Glomerular visceral epithelial cell (primary cell): ENCODE measurements around the gene PSMA7.
"Not testable (repeated sequence)": the region's sequence is repeated elsewhere in the genome, so short reads cannot be mapped to it uniquely, and the experiment has no call there.

ENCODE experiments used
- DNase-seq: peaks from one replicate; pipeline ENCODE4 v3.0.0-alpha.2; 2016; ENCODE audit errors: extremely low spot score

PSMA7 gene

DNA sequence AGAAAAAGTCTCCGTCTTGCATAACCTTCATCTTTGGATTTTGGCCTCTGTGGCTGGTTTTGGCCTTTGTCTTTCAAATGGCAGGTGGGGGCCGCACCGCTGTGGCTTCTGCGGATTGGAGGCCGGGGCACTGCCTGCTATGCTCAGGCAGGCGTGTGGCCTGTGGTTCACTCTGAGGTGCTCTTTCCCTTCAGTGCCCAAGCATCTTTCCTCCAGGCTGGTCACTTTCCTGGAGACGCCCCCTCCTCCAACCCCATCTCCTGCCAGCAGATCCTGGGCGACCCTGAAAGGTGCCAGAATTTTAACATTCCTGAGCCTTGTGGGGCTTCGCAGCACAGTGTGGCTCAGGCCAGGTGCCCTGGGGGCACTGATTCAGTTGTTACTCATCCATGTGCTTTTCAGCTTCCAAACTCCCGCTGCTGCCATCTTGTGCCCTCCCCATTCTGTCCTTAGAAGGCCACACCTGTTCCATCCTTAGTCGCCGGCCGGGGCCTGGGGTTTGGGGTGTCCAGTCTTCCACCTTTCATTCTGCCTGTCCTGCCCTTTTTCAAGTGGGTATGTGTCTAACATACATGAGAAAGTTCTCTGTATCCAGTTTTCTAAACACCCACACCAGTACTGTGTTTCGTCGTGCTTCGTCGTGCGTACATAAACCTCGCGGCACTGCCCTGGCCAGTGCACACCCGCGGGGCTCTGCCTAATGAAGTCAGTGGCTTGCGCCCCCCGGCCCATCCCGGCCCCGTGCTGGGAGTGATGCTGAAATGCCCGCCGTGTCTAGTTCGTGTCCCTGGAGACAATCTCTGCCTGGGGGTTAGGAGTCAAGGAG, 12.4 kb upstream of the PSMA7 start:
- DNase-seq: peak; percentile 34

DNA sequence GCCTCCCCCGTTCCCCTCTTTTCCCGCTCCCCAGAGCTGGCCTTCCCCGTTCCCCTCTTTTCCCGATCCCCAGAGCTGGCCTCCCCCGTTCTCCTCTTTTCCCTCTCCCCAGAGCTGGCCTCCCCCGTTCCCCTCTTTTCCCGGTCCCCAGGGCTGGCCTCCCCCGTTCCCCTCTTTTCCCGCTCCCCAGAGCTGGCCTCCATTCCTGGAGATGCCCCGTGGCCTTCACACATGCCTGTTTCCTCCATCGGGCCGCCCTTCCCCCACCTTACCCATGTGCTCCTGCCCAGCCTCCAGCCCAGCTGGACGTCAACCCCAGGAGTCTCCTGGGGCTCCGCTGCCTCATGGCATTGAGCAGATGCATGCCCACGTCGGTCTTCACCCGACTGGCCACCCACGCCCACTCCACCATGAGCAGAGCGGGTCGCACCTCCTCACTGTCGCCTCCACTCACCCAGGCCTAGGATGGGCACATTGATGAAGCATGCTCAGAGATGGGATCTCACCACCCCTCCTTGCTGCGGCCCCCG, 8.7 kb upstream of the PSMA7 start:
- DNase-seq: no peak

DNA sequence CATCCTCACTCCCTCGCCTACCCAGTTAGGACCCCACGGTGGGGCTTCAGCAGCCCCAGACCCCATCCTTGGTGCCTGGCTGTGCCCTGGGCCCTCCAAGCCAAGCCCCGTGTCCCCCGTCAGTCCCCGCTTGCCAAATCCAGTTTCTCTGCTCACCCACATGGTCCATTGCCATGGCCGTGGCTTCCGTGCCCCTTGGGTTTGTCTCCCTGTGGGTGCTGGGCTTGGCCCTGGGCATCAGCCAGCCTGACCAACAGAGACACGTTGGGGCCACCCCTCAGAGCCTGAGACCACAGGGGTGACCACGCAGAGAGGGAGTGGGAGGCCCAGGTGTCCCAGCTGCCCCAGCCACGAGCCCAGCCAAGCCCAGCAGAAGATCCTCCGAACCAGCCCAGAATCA, 8.0 kb upstream of the PSMA7 start:
- no peak for DNase-seq

DNA sequence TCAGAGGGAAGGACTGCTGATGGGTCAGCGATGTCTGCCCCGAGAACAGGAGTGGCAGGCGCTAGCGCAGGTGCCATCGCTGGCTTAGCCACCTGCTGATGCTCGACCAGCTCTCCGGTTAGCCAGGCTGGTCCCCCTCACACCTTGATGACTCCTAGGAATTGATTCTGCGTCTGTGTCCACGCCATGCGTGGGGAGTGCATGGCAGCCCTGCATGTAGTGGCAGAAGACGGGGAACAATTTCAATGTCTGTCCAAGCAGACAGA, 7.0 kb upstream of the PSMA7 start:
- DNase-seq: no peak

DNA sequence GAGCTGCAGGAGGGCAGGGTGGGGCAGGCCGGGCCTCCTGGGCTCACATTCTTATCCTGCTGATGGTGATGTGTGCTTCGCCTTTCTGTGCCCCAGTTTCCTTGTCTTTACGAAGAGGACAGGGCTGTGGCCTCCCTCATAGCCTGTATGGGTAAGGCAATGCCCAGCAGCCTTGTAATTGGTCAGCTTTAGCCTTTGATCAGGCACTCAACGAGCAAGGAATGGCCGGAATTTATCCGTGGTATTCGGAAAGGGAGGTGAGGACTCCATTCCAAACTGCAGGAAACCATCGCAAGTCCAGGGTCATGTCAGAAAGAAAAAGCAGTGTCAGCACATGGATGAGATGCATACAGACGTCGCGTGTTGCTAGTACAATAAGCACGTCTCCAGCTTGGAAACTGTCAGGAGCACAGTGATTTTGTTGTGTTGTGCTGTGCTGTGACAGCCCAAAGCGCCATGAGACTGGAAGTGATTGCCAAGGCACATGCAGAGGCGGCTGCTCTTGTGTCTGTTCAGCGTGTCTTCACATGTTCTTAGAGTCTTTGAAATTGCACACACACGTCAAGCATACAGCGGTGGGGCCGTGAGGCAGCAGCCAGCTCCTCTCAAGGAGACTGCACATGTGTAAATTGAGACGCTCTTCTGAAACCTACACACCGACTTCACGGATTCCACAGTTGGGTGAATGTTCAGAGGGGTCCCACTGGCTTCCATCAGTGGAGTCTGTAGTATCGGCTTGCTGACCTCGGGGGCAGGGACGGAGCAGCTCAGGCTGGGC, 6.5 kb upstream of the PSMA7 start:
- DNase-seq: no peak

DNA sequence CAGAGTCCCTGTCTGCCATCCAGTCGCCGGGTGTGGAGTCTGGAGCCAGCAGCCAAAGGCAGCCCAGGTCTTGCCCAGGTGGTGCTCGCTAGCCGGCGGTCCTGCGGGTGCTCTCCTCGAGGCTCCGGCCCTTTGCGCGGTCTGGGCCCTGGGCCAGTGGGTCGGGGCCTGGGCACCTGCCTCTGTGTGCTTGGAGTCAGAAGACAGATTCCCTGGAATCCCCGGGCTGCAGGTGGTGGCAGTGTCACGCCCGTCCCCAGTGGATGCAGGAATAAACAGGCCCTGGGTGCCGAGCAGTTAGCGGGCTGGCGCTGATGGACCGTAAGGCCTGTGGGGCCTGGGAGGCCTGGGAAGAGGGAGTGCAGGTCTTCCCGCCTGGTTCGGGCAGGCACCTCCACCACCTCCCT, 5.7 kb upstream of the PSMA7 start:
- no peak for DNase-seq

DNA sequence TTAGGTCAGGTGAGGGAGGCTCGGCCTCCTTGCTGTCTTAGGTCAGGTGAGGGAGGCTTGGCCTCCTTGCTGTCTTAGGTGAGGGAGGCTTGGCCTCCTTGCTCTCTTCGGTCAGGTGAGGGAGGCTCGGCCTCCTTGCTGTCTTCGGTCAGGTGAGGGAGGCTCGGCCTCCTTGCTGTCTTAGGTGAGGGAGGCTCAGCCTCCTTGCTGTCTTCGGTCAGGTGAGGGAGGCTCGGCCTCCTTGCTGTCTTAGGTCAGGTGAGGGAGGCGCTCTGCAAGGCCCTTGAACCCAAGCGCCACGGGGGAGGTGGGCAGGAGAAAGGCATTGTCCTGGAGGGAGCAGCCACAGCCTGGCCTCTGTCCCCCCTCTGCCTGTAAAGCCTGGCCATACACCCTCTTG, 5.2 kb upstream of the PSMA7 start:
- DNase-seq: not testable (repeated sequence)

DNA sequence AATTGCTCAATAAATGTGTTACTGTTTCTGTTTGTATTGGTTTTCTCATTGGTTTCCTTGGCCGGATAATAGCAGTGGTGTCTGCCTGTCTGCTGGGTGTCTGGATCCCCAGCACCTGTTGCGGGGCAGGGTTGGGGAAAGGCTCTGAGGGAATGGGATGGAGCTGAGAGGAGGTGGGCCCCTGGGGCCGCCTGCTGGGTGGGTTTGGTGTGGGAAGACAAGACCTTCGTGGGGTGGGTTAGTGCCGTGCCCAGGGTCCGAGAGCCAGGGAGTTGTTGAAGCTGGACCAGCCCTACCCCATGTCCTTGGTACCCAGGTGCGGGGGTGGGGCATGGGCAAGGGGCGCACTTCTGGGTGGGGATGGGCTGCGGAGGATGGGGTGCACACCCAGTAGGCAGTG, 4.3 kb upstream of the PSMA7 start:
- no peak for DNase-seq

DNA sequence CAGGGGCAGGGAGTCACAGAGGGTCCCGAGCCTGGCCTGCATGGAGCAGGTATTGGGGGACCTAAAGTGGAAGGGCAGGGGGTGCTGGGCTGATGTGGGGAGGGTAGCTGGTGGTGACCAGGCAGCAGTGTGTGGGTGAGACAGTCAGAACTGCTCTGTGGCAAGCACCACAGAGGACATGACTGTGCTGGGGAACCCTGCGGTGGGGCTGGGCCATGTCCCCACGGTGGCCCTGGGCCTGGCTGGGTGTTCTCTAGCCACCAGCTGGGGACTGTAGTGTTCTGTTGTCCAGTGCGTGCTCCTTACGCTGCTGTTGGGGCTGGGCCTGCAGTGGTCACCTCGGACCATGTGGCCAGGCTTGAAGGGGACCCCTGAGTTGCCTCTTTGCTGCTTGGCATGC, 3.9 kb upstream of the PSMA7 start:
- DNase-seq: no peak

DNA sequence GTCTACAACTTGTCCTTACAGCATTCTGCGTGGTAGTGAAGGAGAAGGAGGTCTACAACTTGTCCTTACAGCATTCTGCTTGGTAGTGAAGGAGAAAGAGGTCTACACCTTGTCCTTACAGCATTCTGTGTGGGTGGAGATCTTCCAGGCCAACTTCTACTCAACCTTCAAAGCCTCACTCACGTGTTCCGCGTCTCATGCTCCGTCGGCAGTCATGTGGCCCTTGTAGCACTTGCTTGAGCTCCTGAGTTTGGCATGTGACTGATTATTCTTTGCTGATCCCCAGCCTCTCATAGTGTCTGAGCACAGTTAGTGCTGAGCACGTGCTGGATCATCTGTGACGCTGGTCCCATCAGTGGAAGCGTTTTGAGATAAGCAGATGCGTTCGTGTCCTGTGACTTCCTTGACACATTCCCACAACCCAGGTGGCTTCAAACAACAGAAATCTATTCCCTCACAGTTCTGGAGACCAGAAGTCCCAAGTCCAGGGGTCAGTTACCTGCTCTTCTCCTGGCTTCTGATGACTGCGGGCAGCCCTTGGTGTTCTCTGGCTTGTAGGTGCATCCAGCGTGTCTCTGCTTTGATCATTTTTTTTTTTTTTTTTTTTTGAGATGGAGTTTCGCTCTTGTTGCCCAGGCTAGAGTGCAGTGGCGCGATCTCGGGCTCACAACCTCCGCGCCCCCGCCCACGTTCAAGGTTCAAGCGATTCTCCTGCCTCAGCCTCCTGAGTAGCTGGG, 3.0 kb upstream of the PSMA7 start:
- no peak for DNase-seq

DNA sequence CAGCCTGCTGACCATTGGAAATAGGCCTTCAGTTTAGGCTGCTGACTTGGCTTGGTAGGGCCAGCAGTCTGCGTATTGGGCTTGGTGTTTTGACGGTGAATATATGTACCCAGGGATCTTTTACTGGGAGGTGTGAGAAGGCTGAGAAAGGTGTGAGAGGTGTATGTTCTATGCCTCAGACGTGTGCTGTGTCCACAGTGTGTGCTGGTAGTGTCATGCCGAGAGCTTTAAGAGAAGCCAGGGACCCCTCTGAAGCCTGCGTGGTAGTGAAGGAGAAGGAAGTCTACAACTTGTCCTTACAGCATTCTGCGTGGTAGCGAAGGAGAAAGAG, 2.5 kb upstream of the PSMA7 start:
- no peak for DNase-seq

DNA sequence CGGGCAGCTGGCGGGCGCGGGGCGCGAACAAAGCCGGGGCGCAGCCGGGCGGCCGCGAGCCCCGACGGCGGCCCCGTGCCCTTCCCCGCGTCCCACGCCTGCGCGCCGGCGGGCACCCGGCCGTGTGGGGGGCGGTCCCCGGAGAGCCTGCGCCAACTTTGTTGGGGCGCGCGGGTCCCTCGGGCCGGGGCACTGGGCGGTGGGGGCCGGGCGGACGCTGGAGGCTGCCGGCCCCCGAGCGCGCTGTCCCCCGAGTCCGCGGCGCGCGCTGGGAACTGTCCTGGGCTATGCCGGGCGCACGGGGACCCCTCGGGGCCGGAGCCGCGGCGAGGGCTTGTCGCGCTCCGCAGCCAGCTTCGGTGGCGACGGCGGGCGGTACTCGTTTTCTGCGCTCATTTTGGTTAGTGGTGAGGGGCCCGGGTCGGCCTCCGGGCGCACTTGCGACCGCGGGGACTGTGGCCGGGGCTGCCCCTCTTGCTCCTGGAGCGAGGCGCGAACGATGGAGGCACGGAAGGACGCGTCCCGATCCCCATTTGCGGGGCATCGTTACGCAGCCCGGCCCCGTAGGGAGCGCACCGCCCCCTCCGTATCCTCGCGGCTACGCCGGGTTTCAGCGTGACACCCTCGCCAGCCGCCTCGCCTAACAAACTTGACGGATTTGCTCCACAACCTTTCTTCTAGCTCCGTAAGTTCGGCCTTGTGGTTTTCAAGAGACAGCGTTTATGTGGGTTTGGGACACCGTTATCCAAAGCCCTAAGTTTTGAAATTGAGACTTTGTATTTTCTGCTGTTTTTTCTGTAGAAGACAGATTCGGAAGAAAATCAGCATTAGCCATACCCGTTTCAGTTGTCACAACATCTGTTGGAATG, 997 bp upstream of the PSMA7 start:
- peak; percentile 59 for DNase-seq

DNA sequence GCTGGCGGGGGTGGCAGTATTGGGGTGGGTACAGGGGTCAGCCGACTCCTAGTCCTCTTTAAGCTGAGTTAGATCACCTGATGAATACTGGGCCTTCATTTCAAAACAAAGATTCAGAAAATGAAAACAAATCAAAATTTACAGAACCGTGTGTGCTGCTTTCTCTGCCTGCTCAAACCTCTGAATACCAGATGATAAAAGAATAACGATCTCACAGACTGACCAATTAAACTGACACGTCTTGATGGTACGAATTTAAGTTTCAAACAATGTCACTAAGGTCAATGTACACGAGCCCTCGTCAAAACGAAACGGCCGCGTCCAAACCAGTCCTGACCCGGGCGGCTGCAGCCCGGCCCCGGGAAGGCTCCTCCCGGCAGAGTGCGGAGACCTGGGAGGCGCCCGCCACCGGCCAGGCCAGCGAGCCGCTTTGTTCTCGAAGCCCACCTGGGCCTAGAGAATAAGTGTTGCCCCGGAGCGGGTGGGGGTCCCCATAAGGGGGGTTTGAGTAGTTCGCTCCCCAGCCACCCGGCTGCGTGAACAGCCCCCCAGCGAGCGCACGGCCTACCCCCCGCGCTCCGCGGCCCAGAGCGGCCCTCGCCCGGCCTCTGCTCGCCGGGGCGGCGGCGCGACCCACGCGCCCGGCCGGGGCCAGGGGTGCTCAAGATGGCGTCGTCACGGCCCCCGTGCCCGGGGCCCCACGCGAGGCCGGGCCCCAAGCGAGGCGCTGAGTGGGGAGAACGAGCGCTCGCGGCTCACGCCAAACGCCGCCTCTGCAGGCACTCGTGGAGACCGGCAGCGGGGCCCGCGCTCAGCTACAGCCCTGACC, 728 bp downstream of the PSMA7 start:
- no peak for DNase-seq

DNA sequence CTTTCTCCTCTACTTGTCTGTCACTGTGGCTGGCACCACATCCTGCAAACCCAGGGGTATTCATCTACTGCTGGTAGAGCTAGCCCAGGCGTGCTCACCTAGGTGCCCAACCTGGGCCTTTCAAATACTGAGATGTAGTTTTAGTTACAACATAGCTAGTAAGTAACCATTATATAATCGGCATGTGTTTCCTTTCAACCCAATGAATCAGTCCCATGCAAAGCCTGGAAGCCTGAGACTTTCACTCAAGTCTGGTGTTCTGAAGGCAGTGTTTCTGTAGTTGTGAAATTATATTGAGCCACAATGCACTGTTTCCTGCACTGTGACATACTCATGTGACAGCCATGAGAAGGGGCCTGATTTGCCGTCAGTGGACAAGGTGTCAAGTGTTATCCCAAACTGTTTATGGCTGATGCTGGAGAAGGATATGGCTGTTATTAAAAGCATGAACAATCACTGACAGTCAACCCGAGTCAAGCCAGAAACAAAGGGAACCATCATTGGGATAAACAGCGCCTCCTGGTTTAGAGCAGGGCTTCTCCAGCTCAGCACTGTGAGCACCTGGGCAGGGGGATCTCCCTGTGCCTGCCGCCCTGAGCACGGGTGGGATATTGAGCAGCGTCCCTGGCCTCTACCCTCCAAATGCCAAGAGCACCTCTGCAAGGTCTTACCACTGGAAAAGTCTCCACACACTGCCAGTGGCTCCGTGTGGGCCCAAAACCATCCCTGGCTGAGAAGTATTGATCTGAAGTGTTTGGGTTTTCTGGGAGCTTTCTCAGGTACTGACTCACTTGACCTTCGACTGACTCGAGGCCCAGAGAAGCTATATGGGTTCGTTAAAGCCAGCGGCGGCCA, 1.6 kb downstream of the PSMA7 start:
- DNase-seq: no peak

DNA sequence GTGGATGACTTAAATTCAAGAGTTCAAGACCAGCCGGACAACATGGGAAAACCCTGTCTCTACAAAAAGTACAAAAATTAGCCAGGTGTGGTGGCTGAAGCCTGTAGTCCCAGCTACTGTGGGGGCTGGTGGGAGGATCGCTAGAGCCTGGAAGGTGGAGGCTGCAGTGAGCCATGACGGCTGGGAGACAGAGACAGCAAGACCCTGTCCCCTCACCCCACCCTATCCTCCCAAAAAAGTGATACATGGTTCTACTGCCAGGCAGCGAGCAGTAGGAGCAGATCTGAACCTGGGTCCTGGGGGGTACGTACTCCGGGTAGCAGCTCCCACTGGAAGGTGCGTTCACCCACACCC, 2.2 kb downstream of the PSMA7 start:
- DNase-seq: no peak

DNA sequence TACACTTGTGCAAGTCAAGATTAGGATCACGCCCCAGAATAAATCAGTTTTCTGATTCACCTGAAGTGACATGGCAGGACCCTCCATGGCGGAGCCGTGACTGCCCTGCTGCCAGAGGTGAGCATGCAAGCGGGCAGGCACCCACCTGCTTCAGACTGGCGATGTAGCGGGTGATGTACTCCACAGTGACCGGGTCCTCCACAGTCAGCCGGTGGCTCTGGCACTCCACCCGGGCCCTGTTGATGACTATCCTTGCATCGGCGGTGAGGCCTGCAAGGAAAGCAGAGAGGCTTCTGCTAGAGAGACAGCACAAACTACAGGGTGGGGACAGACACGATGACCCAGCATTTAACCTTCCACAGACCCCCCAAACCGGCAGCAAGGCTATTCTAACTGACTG, 3.6 kb downstream of the PSMA7 start:
- DNase-seq: no peak

DNA sequence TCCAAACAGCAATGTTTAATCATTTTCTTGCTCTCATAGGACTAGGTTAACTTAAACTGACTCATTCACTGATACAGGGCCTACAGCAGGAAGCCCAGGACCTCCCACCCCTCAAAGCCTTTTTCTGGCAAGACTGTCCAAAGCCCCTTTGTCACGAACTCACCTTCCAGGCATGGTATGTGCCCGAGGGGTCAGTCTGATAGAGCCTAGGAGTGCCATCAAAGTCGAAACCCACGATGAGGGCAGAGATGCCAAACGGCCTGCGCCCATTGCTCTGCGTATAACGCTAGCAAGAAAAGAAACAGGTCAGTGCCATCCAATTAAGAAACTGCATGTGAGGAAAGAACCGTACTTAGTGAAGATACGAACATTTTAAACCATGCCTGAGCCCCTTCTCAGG, 4.3 kb downstream of the PSMA7 start:
- DNase-seq: no peak

DNA sequence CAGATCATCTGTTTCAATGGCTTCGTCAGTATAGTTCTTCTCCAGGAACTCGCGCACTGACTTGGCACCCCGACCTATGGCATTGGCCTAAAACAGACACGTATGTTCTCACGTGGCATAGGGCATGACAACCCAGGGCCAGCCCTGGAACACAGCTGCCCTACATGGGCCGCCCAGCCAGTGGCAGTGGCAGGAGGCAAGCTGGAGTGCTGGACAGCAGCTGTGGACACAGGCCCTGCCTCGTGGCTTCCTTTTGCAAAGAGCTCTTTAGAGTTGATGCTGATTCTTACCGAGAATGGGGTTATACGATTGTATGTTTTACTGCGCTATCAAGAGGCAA, 5.0 kb downstream of the PSMA7 start:
- DNase-seq: no peak

DNA sequence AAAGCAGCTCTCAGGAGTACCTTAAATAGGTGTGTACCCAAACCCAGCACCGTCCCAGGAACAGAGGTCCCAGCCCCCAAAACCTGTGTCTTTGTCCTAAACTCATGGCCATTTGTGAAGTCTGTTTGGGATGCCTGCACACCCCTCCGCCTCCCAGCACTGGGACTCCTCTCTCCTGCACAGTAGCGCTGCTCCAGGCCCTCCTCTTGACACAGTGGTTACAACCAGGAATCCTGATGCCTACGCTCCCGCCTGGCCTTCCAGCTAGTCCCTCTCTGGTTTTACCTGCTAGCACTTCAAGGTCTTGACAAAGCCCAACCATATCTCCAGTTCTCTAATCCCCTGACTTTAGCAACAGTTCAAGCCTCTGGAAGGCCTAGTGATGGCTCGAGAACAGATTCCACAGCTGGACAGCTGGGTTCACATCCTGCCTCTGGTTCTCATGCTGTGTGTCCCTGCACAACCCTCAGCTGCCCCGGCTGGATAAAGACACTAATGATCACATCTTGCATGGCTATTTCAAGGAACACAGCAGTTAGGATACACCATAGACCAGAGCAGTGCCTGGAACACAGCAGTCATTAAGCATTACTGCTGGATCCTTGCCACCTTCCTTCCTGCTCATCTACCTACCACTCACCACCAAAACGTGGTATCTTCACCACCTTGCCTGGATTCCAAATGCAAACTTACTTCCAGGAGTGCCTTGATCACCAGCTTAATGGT, 5.6 kb downstream of the PSMA7 start:
- no peak for DNase-seq

DNA sequence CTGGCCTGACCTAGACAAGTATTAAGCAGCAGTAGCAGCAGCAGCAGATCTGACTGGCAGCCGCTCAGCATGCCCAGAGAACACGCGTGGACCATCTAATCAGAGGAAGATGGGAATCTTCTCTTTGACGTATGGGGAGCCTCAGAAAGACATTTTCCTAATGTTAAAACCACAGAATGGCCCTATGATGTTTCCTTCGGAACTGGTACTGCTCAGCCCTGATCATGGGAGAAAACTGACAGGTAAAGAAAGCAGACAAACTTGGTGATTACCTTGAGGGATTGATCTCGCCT, 6.2 kb downstream of the PSMA7 start:
- DNase-seq: no peak
